Omental fat pad (tissue), 4 donors: ENCODE measurements around the gene RPS6KL1. TPM values are rescaled to one million over a fixed set of nuclear protein-coding genes. Genes with fewer than 3 reads are reported as not detected.
"Not testable (repeated sequence)": the region's sequence is repeated elsewhere in the genome, so short reads cannot be mapped to it uniquely, and the experiment has no call there.

Source experiments
- ATAC-seq: fragments of 150-250 bp; one replicate; pipeline ENCODE4 v1.9.1; 2016; ENCODE audit warnings: mild to moderate bottlenecking, moderate library complexity; ENCODE audit not compliant: low FRiP score
- DNase-seq: peaks from one replicate; pipeline ENCODE4 v3.0.0-alpha.2; 2019; ENCODE audit warnings: low spot score
- total RNA-seq, 4 donors: library from RNA; depleted of rRNA; stranded (reverse); fragments of >200 nt; gene quantifications; one replicate each; pipeline ENCODE4 v1.1.0, GENCODE V29; 2016
- TF ChIP-seq, protein P1 (sequence below), 3 donors: fragments of 450-650 bp; IDR thresholded peaks; one replicate each; pipeline ENCODE4 v1.5.1; 2016 to 2017; ENCODE audit warnings: antibody characterized with exemption in 3 of 3, mild to moderate bottlenecking in 3 of 3, moderate library complexity in 2 of 3

RPS6KL1 gene
- total RNA-seq, 4 donors from 2014 or later: 1.3 to 5.2 (median 1.5) TPM

DNA sequence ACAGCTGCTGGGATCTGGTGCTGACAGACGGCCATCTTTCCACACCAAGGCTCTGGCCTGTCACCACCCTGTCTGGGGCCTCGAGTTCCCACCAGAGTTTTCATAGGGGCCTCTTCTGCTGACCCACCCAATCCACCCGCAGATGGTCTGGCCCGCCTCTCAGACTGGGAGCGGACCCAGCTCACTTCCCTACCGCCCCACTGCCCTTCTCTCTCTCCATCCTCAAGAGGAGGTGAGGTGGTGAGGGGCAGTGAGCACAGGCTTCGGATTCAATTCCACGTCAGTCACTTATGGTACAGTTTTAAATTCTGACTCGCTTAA, 12.3 kb upstream of the RPS6KL1 start:
- TF ChIP-seq, protein P1, sequence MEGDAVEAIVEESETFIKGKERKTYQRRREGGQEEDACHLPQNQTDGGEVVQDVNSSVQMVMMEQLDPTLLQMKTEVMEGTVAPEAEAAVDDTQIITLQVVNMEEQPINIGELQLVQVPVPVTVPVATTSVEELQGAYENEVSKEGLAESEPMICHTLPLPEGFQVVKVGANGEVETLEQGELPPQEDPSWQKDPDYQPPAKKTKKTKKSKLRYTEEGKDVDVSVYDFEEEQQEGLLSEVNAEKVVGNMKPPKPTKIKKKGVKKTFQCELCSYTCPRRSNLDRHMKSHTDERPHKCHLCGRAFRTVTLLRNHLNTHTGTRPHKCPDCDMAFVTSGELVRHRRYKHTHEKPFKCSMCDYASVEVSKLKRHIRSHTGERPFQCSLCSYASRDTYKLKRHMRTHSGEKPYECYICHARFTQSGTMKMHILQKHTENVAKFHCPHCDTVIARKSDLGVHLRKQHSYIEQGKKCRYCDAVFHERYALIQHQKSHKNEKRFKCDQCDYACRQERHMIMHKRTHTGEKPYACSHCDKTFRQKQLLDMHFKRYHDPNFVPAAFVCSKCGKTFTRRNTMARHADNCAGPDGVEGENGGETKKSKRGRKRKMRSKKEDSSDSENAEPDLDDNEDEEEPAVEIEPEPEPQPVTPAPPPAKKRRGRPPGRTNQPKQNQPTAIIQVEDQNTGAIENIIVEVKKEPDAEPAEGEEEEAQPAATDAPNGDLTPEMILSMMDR (IDR thresholded peaks at IDR 0.05): no peak
- DNase-seq: no peak
- no peak for ATAC-seq

DNA sequence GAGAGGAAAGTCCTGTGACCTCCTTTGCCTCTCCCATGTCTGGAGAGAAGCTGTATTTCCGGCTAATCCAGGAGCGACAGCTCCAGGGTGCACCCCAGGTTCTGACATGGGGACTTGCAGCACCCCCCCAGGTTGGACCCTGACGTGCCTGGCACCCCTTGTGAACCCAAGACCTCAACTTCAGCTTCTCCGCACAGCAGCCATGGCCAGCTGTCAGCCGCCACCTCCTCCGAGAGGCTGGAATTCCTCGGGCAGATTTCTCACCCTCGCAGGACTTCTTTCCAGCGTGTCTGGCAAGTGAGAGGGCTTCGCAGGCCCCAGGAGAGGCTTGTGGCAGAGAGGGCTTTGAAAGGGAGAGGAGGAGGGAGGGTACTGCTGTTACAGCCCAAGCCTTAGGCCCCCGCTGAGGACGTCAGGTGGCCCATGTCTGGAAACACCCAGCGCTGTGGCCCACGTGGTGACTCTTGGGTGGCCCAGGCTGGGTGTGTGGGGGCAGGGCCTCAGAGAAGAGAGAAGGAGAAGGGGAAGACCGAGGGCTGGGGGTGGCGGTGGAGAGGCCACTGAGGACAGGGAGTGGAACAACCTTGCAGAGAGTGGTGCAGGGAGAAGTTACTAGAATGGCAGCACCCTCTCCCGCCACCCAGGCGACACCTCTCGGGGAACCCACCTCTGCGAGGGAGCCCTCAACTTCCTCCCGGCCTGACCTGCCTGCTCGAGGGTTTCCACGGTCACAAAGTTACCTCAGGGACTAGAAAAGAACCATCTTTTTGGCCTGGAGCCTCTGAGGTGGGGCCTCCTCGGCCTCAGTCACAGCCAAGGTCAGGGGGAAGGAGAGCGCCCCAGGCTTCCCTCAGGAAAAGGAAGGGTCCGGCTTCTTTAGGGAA, 11.7 kb upstream of the RPS6KL1 start:
- DNase-seq (no peak), ATAC-seq (no peak)
- TF ChIP-seq, protein P1 (IDR thresholded peaks at IDR 0.05): no peak

DNA sequence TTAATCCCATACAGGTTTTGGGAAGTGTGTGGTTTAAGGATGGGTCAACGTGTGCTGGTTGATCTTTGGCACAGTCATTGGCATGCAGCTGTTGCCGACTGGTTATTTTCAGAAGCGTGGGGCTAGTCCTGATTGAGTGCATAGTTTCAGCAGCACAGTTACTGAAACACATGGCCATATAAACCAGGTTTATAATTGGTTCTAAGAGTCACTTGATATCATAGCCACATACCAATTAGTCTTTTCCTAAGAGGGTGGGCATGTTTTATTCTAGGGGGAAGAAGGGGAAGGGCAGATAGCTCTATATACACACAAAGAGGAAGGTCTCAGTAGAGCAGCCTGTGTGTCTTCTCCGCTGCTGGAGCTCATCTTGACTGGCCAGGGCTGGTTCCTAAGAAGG, 11.0 kb upstream of the RPS6KL1 start:
- DNase-seq (no peak), ATAC-seq (no peak)
- TF ChIP-seq, protein P1 (IDR thresholded peaks at IDR 0.05): no peak

DNA sequence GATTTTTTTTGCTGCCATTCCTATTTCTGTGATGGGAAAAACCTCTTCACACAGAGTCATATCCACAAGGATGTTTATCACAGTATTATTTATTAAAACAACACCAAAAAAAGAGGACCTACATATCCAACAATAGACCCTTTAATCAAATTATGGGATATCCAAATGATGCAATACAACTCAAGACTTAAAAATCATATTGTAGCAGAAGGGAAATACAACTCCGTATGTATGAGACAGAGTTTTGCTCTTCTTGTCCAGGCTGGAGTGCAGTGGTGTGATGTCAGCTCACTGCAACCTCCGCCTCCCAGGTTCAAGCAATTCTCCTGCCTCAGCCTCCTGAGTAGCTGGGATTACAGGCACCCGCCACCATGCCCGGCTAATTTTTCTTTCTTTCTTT, 9.9 kb upstream of the RPS6KL1 start:
- DNase-seq, ATAC-seq: not testable (repeated sequence)

DNA sequence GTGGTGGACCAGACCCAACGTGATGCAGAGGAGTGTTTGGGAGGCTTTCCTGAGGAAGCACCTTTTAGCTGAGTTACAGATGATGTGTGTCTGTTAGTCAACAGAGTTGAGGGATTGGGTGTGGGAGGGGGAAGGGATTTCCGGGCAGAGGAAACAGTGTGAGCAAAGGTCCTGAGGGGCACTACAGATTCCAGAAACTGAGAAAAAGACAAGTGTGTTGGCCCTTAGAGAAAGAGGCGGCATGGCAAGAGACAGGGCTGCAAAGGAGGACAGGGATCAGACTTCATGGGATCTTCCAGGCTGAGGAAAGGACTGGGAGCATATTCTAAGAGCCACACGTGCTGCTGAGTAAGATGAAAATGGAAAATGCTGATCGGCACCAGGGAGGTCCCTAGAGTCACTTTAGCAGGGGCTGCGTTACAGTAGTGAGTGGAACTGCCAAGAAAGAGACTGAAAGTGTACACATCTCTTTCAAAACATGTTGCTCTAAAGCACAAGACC, 9.4 kb upstream of the RPS6KL1 start:
- DNase-seq: no peak
- ATAC-seq: peak; percentile 53

DNA sequence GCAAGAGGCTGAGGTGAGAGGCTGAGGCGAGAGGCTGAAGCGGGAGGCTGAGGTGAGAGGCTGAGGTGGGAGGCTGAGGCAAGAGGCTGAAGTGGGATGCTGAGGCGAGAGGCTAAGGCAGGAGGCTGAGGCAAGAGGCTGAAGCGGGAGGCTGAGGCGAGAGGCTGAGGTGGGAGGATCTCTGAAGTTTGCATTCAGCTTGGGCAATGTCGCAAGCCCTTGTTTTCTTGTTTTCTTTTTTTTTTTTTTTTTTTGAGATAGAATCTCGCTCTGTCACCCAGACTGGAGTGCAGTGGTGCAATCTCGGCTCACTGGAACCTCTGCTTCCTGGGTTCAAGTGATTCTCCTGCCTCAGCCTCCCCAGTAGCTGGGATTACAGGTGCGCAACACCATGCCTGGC, 8.7 kb upstream of the RPS6KL1 start:
- ATAC-seq, DNase-seq: not testable (repeated sequence)

More for the DNA sequence above, 9.4 kb upstream of the RPS6KL1 start:
- TF ChIP-seq, protein P1 (IDR thresholded peaks at IDR 0.05): no peak

DNA sequence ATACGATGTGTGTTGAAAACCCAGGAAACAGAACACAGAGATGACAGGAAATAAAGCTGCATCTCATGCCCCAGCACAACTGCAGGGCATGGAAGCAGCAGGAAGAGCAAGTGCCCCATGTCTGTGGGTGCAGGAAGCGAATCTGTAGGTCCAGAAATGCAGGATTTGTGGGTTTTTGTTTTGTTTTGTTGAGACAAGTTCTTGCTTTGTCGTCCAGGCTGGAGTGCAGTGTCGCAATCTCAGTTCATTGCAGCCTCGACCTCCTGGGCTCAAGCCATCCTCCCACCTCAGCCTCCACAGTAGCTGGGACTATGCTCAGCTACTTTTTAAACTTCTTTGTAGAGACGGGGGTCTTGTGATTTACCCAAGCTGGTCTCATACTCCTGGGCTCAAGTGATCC, 6.2 kb upstream of the RPS6KL1 start:
- TF ChIP-seq, protein P1 (IDR thresholded peaks at IDR 0.05): no peak
- no peak for ATAC-seq
- DNase-seq: no peak

DNA sequence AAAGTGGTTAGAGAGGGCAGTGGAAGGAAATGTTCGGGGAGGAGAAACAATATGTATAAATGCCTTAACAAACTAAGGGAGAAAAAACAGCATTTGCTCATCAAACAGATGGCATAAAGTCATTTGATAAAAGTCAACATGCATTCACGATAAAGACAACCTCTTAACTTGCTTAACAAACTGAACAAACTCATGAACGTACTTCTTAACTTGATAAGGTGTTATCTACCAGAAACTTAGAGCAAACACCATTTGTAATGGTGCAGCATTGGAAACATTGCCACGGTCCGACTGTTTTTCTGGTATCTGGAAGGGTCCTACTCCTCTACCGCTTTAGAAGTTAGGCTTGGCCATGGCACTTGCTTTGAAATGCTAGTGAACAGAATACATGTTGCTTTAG, 4.2 kb upstream of the RPS6KL1 start:
- no peak for ATAC-seq
- TF ChIP-seq, protein P1 (IDR thresholded peaks at IDR 0.05): no peak
- no peak for DNase-seq
